ENCODE results near the gene DMXL1. TPM values are rescaled to one million over a fixed set of nuclear protein-coding genes. Genes with fewer than 3 reads are reported as not detected.

Gene DMXL1
- total RNA-seq, 1 donor from 2014 or later = 56.5 TPM

DNA sequence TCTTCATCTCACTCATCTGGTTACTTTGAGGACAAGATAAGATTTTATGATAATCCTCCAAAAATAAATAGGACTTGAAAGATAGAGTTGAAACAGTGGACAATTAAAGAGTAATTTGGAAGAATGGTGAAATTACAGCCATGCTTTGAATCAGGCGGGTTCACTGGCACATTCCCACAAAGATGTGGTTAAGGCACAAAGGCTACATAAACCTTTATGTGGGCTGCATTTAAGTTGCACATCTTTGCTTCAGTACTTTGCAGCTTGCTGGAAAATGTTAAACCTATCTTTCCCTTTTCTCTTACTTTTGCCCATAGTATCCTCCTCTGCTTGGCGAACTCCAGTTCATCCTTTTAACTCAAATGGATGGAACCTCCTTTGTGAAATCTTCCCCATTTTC, 192.8 kb downstream of the DMXL1 start:
- intact Hi-C loops (cut with DNase I) = loop anchor here (10.0 kb wide), 1 partner anchor 151 kb away; no protein-coding TSS in a partner anchor
- Histone ChIP-seq H3K4me1 (peaks cover 6% of the 10 kb centered on the region), H3K4me3 (no peak overlapping the region), H3K27me3 (no peaks in the 10 kb centered on the region), H3K27ac (no peak overlapping the region), H3K36me3 (no peaks in the 10 kb centered on the region), H3K9me3 (no peaks in the 10 kb centered on the region)
- no peak for DNase-seq (ENCODE audit: extremely low spot score in 2 of 2)
- TF ChIP-seq POLR2AphosphoS5 (IDR thresholded peaks at IDR 0.05; ENCODE audit: insufficient read depth in 1 of 2, low read depth in 1 of 2) = no peak
- no peak for TF ChIP-seq POLR2A (IDR thresholded peaks at IDR 0.05)
- TF ChIP-seq, protein P1, sequence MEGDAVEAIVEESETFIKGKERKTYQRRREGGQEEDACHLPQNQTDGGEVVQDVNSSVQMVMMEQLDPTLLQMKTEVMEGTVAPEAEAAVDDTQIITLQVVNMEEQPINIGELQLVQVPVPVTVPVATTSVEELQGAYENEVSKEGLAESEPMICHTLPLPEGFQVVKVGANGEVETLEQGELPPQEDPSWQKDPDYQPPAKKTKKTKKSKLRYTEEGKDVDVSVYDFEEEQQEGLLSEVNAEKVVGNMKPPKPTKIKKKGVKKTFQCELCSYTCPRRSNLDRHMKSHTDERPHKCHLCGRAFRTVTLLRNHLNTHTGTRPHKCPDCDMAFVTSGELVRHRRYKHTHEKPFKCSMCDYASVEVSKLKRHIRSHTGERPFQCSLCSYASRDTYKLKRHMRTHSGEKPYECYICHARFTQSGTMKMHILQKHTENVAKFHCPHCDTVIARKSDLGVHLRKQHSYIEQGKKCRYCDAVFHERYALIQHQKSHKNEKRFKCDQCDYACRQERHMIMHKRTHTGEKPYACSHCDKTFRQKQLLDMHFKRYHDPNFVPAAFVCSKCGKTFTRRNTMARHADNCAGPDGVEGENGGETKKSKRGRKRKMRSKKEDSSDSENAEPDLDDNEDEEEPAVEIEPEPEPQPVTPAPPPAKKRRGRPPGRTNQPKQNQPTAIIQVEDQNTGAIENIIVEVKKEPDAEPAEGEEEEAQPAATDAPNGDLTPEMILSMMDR (IDR thresholded peaks at IDR 0.05) = no peak

DNA sequence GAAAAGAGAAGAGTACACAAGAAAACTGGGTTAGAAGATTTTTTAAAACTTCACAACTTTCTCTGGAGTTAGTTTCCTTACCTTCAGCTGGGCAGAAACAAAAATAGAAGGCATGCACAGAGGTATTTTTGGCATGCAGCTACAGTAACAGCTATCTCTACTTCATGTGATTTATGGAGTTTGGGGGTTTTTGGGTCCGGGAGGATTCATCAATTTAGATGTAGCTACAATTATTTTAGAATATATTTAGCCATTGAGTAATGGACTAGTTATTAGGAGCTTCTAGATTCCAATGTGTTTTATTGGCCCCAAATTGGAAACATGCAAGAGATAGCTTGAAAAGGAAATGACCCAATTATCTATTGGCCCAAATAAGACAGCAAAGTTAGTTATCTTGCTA, 193.3 kb downstream of the DMXL1 start:
- no peaks in the 10 kb centered on the region for H3K9me3 ChIP-seq
- peaks cover 9% of the 10 kb centered on the region for H3K4me1 ChIP-seq
- H3K27me3 ChIP-seq = no peaks in the 10 kb centered on the region
- no peaks in the 10 kb centered on the region for H3K36me3 ChIP-seq
- H3K4me3 ChIP-seq = no peak overlapping the region
- no peak for DNase-seq (ENCODE audit: extremely low spot score in 2 of 2)
- intact Hi-C loops (cut with DNase I) = loop anchor here (10.0 kb wide), 1 partner anchor 151 kb away; no protein-coding TSS in a partner anchor
- TF ChIP-seq, protein P1 (IDR thresholded peaks at IDR 0.05) = no peak
- TF ChIP-seq POLR2A (IDR thresholded peaks at IDR 0.05) (no peak), POLR2AphosphoS5 (IDR thresholded peaks at IDR 0.05; ENCODE audit: insufficient read depth in 1 of 2, low read depth in 1 of 2) (no peak)
- no peak overlapping the region for H3K27ac ChIP-seq

DNA sequence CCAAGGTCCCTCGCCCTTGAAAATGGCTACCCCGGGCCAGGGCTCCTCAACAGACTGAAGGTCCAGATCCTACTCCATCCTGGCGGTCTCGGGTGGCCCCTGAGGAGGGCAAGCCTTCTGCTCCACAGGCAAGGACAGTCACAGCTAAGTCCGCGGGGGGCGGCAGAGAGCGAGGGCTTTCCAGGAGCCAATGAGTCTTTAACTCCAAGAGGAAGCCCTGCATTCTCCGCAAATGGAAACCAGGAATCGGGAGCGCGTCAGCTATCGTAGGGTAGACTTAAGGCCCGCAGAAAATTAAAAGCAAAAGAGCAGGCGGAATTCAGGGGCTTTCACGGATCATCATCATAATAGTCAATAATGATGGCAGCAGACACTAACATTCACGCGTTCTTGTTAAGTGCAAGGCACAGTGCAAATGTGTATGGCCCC, 197.1 kb downstream of the DMXL1 start:
- peak overlapping the region; percentile 87 to 90 for H3K4me3 ChIP-seq
- H3K27me3 ChIP-seq = no peaks in the 10 kb centered on the region
- H3K4me1 ChIP-seq = peaks cover 35% of the 10 kb centered on the region
- TF ChIP-seq POLR2A (IDR thresholded peaks at IDR 0.05) (no peak), POLR2AphosphoS5 (IDR thresholded peaks at IDR 0.05; ENCODE audit: insufficient read depth in 1 of 2, low read depth in 1 of 2) (no peak)
- TF ChIP-seq, protein P1 (IDR thresholded peaks at IDR 0.05) = peak in 1 of 3 experiments; percentile 35
- peak in 1 of 2 donors; percentile 96 for DNase-seq (ENCODE audit: extremely low spot score in 2 of 2)
- intact Hi-C loops (cut with DNase I) = loop anchor here (5.0 to 10.0 kb wide), 2 partner anchors 147 to 281 kb away; partner anchors contain the start of gene DTWD2
- no peaks in the 10 kb centered on the region for H3K9me3 ChIP-seq
- H3K36me3 ChIP-seq = no peaks in the 10 kb centered on the region
- H3K27ac ChIP-seq = peak overlapping the region; percentile 91

DNA sequence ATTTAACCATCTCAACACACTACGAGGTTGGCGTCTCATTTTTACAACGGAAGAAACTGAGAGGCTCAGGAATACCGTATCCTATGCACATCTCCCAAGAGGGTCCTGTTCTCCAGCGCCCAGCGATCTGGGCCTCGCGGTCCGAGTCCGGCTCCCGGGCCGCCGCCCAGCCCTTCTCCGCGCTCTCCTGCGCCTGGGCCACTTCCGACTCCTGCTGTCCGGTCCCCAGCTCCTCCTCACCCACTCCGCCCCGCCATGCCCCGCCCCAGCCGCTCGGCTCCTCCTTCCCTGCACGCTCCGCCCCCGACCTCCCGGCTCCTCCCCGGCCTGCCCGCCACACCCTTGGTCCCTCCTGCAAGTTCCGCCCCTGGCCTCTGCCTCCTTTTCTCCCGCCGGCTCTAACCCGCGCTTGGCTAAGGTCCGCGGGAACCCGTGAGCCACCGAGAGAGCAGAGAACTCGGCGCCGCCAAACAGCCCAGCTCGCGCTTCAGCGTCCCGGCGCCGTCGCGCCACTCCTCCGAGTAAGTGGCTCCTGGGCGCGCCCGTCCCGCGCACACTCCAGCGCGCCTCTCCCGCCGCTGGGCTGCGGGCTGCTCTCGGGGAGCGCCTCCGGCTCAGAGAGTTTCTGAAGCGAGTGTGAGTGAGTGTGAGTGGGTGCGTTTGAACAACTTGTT, 197.6 kb downstream of the DMXL1 start:
- intact Hi-C loops (cut with DNase I) = loop anchor here (5.0 to 10.0 kb wide), 2 partner anchors 146 to 281 kb away; partner anchors contain the start of gene DTWD2
- TF ChIP-seq POLR2A (IDR thresholded peaks at IDR 0.05) (peak; percentile 5 to 73), POLR2AphosphoS5 (IDR thresholded peaks at IDR 0.05; ENCODE audit: insufficient read depth in 1 of 2, low read depth in 1 of 2) (peak in 1 of 2 donors; percentile 93)
- TF ChIP-seq, protein P1 (IDR thresholded peaks at IDR 0.05) = no peak
- Histone ChIP-seq H3K9me3 (no peaks in the 10 kb centered on the region), H3K36me3 (no peaks in the 10 kb centered on the region), H3K27me3 (no peaks in the 10 kb centered on the region), H3K4me3 (peak overlapping the region; percentile 87 to 90), H3K4me1 (peaks cover 41% of the 10 kb centered on the region), H3K27ac (peak overlapping the region; percentile 91)
- DNase-seq (ENCODE audit: extremely low spot score in 2 of 2) = peak; percentile 98 to 99

Data from vagina (tissue), 2 donors.